Hepatocyte (in vitro differentiated cells): ENCODE results near the gene KRTAP3-2. TPM values are rescaled to one million over a fixed set of nuclear protein-coding genes. Genes with fewer than 3 reads are reported as not detected.

Experiments
- DNase-seq: peaks from one replicate; pipeline ENCODE4 v3.0.0-alpha.2; 2016; ENCODE audit warnings: low spot score
- H2AFZ ChIP-seq: fragments of 200-600 bp; sonication (generic); 2 replicates; pipeline ENCODE4 v1.6.0; 2016; ENCODE audit warnings: antibody characterized with exemption, mild to moderate bottlenecking
- H3K27ac ChIP-seq: fragments of 200-600 bp; sonication (generic); 2 replicates; pipeline ENCODE4 v1.5.1; 2016; ENCODE audit warnings: mild to moderate bottlenecking
- H3K27me3 ChIP-seq: fragments of 200-600 bp; sonication (generic); 2 replicates; pipeline ENCODE4 v1.6.1; 2016
- H3K36me3 ChIP-seq: fragments of 200-600 bp; sonication (generic); replicated peaks from 2 replicates; pipeline ENCODE4 v1.5.1; 2016; ENCODE audit warnings: low read depth; ENCODE audit not compliant: insufficient read depth
- H3K4me1 ChIP-seq: fragments of 200-600 bp; sonication (generic); 2 replicates; pipeline ENCODE4 v1.5.1; 2016; ENCODE audit warnings: mild to moderate bottlenecking, moderate library complexity; ENCODE audit not compliant: insufficient read depth
- H3K4me2 ChIP-seq: fragments of 200-600 bp; sonication (generic); 2 replicates; pipeline ENCODE4 v1.6.0; 2016
- H3K4me3 ChIP-seq: fragments of 200-600 bp; sonication (generic); 2 replicates; pipeline ENCODE4 v1.5.1; 2016; ENCODE audit warnings: mild to moderate bottlenecking
- H3K79me2 ChIP-seq: fragments of 200-600 bp; sonication (generic); 2 replicates; pipeline ENCODE4 v1.6.0; 2017; ENCODE audit warnings: mild to moderate bottlenecking
- H3K9me2 ChIP-seq: fragments of 200-600 bp; sonication (generic); replicated peaks from 2 replicates; pipeline ENCODE4 v1.6.0; 2017; ENCODE audit warnings: mild to moderate bottlenecking; ENCODE audit not compliant: insufficient read depth
- H3K9me3 ChIP-seq: fragments of 200-600 bp; sonication (generic); 2 replicates; pipeline ENCODE4 v1.5.1; 2016; ENCODE audit warnings: low read depth, mild to moderate bottlenecking
- H4K20me1 ChIP-seq: fragments of 200-600 bp; sonication (generic); 2 replicates; pipeline ENCODE4 v1.6.0; 2016; ENCODE audit warnings: mild to moderate bottlenecking; ENCODE audit not compliant: insufficient read depth, poor library complexity, severe bottlenecking
- EZH2 ChIP-seq: fragments of 200-600 bp; sonication (generic); IDR thresholded peaks from 2 replicates; pipeline ENCODE4 v1.6.1; 2016; ENCODE audit warnings: antibody characterized with exemption, mild to moderate bottlenecking, borderline replicate concordance
- EZH2phosphoT487 ChIP-seq: fragments of 200-600 bp; sonication (generic); IDR thresholded peaks from one replicate; pipeline ENCODE4 v1.6.1; 2018; ENCODE audit warnings: antibody characterized with exemption, mild to moderate bottlenecking, low read depth, moderate library complexity; ENCODE audit not compliant: unreplicated experiment, severe bottlenecking
- WGBS: methylation state at CpG from one replicate; pipeline ENCODE4 v1.1.6; 2016; ENCODE audit warnings: low lambda C conversion rate; ENCODE audit errors: missing lambda C conversion rate; 5-methylcytosine and 5-hydroxymethylcytosine counted together
- polyA plus RNA-seq: library from polyadenylated mRNA; unstranded; fragments of >200 nt; fragmentation: Nextera tagmentation; extraction: Ambion mirVana; gene quantifications from 2 replicates; pipeline ENCODE4 v1.2.1, GENCODE V29; 2016
- total RNA-seq: library from RNA; depleted of rRNA; stranded (reverse); fragments of >200 nt; gene quantifications from 2 replicates; pipeline ENCODE4 v1.2.3, GENCODE V29; 2014
- TF ChIP-seq, protein P1 (sequence below): fragments of 200-600 bp; sonication (generic); IDR thresholded peaks from 2 replicates; pipeline ENCODE4 v1.5.1; 2016; ENCODE audit warnings: antibody characterized with exemption, mild to moderate bottlenecking; ENCODE audit not compliant: poor library complexity

Gene KRTAP3-2
- total and polyA plus RNA-seq, 2 experiments from 2014 or later = not detected

DNA sequence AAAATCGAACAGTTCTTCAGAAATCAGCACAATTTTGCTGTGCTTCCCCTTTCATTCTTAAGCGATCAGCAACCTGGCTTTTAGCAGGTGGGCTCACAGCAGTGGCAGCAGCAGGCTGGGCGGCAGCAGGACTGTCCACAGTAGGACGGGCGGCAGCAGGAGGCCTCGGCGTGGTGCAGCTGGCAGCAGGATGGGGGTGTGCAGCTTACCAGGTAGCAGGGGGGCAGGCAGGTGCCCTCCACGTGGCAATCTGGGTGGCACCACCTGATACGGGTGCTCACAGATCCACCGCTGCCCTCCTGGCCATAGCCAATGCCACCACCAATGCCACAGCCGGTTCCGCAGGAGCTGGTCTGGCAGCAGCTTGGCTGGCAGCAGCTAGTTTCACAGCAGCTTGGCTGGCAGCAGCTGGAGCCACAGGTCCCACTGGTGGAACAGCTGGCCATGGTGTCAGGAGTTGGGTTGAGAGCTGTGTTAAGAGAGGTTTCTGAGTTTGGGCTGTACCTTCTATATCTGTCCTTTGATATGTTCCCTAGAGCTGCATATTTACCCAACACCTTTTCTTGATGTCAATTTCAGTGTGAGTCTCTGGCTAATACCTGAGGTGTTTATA lies 30.0 kb upstream of the KRTAP3-2 start, which contains the start of gene KRTAP1-4:
TSS of gene KRTAP1-4 (minus strand) at position 563 of the 613 bp plus-strand sequence. CDS start at position 446, 117 bp downstream.
- Histone ChIP-seq H3K36me3 (no peaks in the 10 kb centered on the region), H3K9me2 (no peaks in the 10 kb centered on the region), H3K4me3 (no peak within 1 kb of the TSS), H3K9me3 (no peaks in the 10 kb centered on the region), H4K20me1 (no peaks in the 10 kb centered on the region), H3K79me2 (no peaks in the 10 kb centered on the region), H3K4me1 (no peaks in the 10 kb centered on the region), H3K4me2 (no peak within 1 kb of the TSS), H3K27me3 (peaks cover 3% of the 10 kb centered on the region), H3K27ac (no peak within 1 kb of the TSS), H2AFZ (no peak within 1 kb of the TSS)
- DNase-seq = no peak
- TF ChIP-seq EZH2 (no peak), EZH2phosphoT487 (no peak)
- TF ChIP-seq, protein P1, sequence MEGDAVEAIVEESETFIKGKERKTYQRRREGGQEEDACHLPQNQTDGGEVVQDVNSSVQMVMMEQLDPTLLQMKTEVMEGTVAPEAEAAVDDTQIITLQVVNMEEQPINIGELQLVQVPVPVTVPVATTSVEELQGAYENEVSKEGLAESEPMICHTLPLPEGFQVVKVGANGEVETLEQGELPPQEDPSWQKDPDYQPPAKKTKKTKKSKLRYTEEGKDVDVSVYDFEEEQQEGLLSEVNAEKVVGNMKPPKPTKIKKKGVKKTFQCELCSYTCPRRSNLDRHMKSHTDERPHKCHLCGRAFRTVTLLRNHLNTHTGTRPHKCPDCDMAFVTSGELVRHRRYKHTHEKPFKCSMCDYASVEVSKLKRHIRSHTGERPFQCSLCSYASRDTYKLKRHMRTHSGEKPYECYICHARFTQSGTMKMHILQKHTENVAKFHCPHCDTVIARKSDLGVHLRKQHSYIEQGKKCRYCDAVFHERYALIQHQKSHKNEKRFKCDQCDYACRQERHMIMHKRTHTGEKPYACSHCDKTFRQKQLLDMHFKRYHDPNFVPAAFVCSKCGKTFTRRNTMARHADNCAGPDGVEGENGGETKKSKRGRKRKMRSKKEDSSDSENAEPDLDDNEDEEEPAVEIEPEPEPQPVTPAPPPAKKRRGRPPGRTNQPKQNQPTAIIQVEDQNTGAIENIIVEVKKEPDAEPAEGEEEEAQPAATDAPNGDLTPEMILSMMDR = no peak
- 89% methylated on average over 11 of the region's 12 CpGs for WGBS

DNA sequence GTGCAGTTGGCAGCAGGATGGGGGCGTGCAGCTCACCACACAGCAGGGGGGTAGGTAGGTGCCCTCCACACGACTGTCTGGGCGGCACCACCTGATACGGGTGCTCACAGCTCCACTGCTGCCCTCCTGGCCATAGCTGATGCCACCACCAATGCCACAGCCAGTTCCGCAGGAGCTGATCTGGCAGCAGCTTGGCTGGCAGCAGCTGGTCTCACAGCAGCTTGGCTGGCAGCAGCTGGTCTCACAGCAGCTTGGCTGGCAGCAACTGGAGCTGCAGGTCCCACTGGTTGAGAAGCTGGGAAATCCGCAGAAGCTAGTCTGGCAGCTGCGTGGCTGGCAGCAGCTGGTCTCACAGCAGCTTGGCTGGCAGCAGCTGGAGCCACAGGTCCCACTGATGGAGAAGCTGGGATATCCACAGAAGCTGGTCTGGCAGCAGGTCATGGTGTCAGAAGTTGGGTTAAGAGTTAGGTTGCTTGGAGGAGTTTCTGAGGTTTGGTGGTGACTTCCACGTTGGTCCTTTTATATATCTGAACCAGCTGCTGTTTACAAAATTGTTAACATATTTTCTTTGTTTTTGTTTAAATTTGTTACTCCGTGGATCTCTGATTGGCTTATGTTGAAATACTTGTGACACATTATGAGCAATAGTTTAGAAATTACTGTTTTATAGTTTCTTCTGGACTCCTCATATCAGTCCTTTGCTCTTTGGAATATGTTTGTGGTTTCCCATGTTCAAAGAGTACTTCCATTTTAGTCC lies 27.2 kb upstream of the KRTAP3-2 start, which contains the start of gene KRTAP1-5:
TSS of gene KRTAP1-5 (minus strand) at position 494 of the 757 bp plus-strand sequence. CDS start at position 441, 53 bp downstream.
- Histone ChIP-seq H3K36me3 (no peaks in the 10 kb centered on the region), H3K27ac (no peak within 1 kb of the TSS), H3K4me2 (no peak within 1 kb of the TSS), H3K79me2 (no peaks in the 10 kb centered on the region), H3K4me3 (no peak within 1 kb of the TSS), H2AFZ (no peak within 1 kb of the TSS), H3K9me2 (no peaks in the 10 kb centered on the region), H4K20me1 (no peaks in the 10 kb centered on the region), H3K27me3 (peaks cover 3% of the 10 kb centered on the region), H3K9me3 (no peaks in the 10 kb centered on the region), H3K4me1 (no peaks in the 10 kb centered on the region)
- WGBS = 77% methylated on average over 9 of the region's 9 CpGs
- DNase-seq = no peak
- TF ChIP-seq, protein P1 = no peak
- no peak for TF ChIP-seq EZH2
- TF ChIP-seq EZH2phosphoT487 = no peak

DNA sequence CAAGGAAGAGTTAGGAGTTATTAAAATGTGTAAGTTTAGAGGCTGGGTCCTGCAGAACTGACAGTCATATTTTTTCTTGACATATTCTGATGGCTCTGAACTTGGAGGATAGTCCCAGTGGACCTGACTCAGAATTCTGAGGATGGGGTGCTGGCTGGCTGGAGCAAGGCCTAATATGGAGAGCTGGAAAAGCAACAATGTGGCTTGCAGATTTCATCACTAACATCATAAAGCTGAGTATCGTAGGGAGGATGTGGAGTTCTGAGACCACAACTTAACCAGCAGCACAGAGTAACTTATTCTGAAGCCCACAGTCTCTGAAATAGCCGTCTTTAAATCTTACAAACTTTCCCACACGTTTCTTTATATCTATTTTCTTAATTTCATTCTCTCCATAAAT lies 25.0 kb upstream of the KRTAP3-2 start:
- H2AFZ ChIP-seq = no peak overlapping the region
- no peaks in the 10 kb centered on the region for H4K20me1 ChIP-seq
- no peak for TF ChIP-seq EZH2phosphoT487
- TF ChIP-seq, protein P1 = no peak
- TF ChIP-seq EZH2 = no peak
- no peak overlapping the region for H3K27ac ChIP-seq
- no peaks in the 10 kb centered on the region for H3K9me2 ChIP-seq
- DNase-seq = no peak
- no peaks in the 10 kb centered on the region for H3K4me1 ChIP-seq
- no peak overlapping the region for H3K4me3 ChIP-seq
- no peaks in the 10 kb centered on the region for H3K36me3 ChIP-seq
- no peaks in the 10 kb centered on the region for H3K9me3 ChIP-seq
- H3K79me2 ChIP-seq = no peaks in the 10 kb centered on the region
- 93% methylated on average over 3 of the region's 3 CpGs for WGBS
- H3K4me2 ChIP-seq = no peak overlapping the region
- no peaks in the 10 kb centered on the region for H3K27me3 ChIP-seq
